Epidermal melanocyte (primary cell): Measurements from ENCODE around the gene TRMT13.
"Not testable (repeated sequence)": the region's sequence is repeated elsewhere in the genome, so short reads cannot be mapped to it uniquely, and the experiment has no call there.

Source experiments
- DNase-seq: peaks from one replicate; pipeline ENCODE4 v3.0.0; 2011; ENCODE audit warnings: low spot score; ENCODE audit not compliant: insufficient read length

TRMT13 gene

DNA sequence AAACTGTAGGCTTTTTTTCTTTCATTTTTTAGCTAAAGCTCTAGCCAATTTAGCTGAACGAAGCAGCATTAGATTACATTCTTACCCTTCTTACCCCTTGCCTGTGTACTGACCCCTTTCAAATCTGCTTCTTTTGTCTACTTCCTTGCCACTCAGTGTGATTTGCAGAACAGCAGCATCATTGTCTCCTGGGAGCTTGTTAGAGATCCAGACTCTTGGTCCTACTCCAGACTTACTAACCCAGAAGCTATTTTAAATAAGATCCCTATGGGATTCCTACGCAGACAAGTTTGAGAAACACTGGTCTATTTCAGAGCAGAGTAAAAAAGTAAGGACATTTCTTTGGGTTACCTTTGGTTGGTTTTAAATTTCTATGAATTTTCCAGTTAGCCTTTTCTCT lies 31.3 kb downstream of the TRMT13 start:
- DNase-seq: no peak

GRCh38 chr1:100164702-100165101 lies 31.7 kb downstream of the TRMT13 start:
- no peak for DNase-seq

DNA sequence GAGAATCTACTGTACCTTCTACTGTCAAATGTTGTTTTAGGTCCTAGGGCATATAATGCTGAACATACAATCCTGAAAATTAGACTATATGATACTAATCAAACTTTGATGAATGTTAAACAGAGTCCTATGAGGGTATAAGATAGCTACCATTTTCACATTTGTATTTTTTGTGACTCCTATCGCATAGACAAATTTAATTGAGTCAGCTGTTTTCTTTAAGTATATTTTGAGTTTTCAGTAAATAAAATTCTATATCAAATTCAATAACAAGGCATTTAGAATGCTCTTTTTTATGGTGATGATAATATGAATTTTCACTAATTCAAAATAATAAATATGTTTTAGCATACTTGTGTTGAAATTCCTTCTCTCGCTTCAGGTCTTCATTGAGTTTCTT lies 35.1 kb downstream of the TRMT13 start:
- no peak for DNase-seq

DNA sequence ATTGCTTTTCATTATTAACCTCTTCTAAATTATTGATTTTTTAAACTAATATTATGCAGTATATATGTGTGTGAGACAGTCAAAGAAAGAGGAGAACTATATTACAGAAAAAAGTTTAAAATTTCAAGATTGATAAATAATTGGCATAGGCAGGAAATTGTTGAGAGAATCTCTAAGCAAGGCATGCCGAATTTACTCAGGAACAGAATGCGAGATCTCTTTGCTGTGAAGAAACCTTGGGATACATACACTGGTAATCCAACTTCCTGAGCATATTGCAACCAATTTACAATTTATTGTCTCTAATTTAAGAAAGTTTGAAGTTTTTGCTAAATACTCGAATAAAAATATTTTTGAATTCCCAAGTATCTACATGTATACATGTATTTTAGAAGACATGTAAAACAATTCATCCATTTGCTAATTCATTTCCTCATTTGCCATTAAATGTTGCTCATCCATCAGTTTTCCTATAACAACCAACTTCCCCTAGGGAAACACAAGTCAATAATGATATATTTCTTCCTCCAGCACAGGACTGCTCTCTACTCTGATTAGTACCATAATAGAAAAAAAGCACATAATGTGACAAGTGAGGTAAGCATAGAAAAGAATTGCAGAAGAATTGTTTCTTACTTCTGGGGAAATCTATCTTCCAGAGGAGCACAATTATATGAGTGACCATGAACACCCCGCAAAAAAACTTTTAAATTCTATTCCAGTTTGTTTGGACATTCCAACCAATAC lies 44.5 kb downstream of the TRMT13 start:
- DNase-seq: no peak

GRCh38 chr1:100178091-100178490 lies 45.1 kb downstream of the TRMT13 start, which contains the start of gene LRRC39:
Gene LRRC39, minus strand, starts transcription at chr1:100178256. Its CDS starts 9,740 bp downstream, at chr1:100168516.
- DNase-seq: peak; percentile 37

GRCh38 chr1:100183370-100183769 lies 50.4 kb downstream of the TRMT13 start:
- DNase-seq: no peak

- DNase-seq: no peak
Measured at GRCh38 chr1:100184536-100184935, 51.6 kb downstream of the TRMT13 start.

GRCh38 chr1:100187912-100188311 lies 54.9 kb downstream of the TRMT13 start:
- DNase-seq: no peak

DNA sequence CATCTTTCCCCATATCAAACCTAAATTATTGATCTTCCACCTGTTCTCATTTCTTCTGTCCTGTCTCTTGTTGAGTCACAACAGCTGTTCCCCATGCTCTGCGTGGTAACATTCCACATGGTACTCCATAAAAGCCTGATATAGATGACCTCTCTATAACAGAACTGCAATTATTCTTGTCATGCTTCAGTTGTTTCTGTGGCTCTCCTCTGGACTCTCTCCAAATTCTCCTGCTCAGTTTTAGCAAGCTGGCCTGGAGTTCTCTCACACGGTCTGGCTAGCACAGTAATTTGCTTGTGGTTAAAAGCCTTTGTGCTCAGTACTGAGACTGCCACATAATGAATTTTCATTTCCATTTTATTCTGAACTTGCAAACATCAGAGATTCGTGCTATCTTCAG lies 55.7 kb downstream of the TRMT13 start:
- DNase-seq: peak; percentile 84

DNA sequence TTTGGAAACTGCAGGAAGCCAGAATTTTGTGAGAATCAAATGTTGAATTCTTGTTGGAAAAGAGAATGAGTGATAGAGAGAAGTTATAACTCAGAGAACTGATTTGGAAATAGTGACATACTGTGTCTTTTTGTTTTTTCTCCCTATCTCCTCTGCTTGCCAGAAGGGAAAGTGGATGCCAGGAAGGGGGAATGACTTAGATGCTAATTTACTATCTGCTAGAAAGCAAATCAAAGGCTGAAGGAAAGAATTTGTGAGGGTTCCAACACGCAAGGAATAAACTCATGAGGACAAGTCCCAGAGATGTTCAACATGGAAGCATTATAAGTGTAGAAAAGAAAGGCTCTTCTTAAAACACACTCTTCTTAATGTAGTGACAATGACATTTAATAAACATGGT lies 65.6 kb downstream of the TRMT13 start:
- DNase-seq: no peak

- not testable (repeated sequence) for DNase-seq
Measured at GRCh38 chr1:100200060-100200459, 67.1 kb downstream of the TRMT13 start.
